Peyer's patch (tissue), 4 donors: ENCODE data around the gene PDE8B.

ENCODE experiments used
- POLR2A ChIP-seq, 2 donors: fragments of 450-650 bp; IDR thresholded peaks; one replicate each; pipeline ENCODE4 v1.5.1; 2017; ENCODE audit warnings: antibody characterized with exemption in 2 of 2, mild to moderate bottlenecking in 2 of 2, moderate library complexity in 2 of 2
- TF ChIP-seq, protein P1 (sequence below), 6 experiments: fragments of 450-650 bp in 4 of 6; fragments of 200-600 bp in 2 of 6; sonication (generic) in 1 of 6; IDR thresholded peaks; one replicate each; pipeline ENCODE4 v1.5.1; 2017 to 2019; ENCODE audit warnings: antibody characterized with exemption in 6 of 6, mild to moderate bottlenecking in 3 of 6, moderate library complexity in 1 of 6

DNA sequence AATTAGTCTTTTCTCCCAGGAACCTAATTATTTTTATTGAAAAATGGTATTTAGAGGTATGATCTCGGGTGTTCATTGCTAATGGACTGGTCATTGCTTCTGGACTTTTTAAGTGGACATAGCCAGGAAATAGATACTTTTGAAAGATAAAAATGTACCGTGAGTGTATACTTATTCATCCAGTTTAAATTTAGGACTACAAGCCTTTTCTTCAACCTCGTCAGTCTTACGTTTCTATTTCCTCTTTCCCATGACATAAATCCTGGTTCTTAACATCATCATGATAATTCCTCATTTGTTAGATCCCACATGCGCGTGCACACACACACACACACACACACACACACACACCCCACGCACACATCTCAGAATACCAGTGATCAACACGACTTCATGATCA lies 15.1 kb downstream of the PDE8B start:
- TF ChIP-seq, protein P1, sequence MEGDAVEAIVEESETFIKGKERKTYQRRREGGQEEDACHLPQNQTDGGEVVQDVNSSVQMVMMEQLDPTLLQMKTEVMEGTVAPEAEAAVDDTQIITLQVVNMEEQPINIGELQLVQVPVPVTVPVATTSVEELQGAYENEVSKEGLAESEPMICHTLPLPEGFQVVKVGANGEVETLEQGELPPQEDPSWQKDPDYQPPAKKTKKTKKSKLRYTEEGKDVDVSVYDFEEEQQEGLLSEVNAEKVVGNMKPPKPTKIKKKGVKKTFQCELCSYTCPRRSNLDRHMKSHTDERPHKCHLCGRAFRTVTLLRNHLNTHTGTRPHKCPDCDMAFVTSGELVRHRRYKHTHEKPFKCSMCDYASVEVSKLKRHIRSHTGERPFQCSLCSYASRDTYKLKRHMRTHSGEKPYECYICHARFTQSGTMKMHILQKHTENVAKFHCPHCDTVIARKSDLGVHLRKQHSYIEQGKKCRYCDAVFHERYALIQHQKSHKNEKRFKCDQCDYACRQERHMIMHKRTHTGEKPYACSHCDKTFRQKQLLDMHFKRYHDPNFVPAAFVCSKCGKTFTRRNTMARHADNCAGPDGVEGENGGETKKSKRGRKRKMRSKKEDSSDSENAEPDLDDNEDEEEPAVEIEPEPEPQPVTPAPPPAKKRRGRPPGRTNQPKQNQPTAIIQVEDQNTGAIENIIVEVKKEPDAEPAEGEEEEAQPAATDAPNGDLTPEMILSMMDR (IDR thresholded peaks at IDR 0.05) = no peak
- TF ChIP-seq POLR2A (IDR thresholded peaks at IDR 0.05) = no peak
